ENCODE data around the gene CRYBA4. TPM values are rescaled to one million over a fixed set of nuclear protein-coding genes. Genes with fewer than 3 reads are reported as not detected.

The CRYBA4 gene
- total RNA-seq, 4 donors from 2014 or later = not detected

GRCh38 chr22:26579331-26579886, 42.4 kb upstream of the CRYBA4 start:
- Histone ChIP-seq H3K4me3 (peak overlapping the region in 1 of 4 donors; percentile 26), H3K4me1 (peaks cover 0 to 12% (median 3%) of the 10 kb centered on the region in 4 donors), H3K27me3 (no peaks in the 10 kb centered on the region), H3K27ac (peak overlapping the region in 3 of 4 donors; percentile 25 to 81 (median 42)), H3K36me3 (no peaks in the 10 kb centered on the region), H3K9me3 (no peaks in the 10 kb centered on the region)
- TF ChIP-seq CTCF (IDR thresholded peaks at IDR 0.05) = no peak
- no peak for TF ChIP-seq POLR2A (IDR thresholded peaks at IDR 0.05)
- peak in 2 of 3 donors; percentile 80 to 82 for DNase-seq

GRCh38 chr22:26580240-26580962, 41.4 kb upstream of the CRYBA4 start:
- Histone ChIP-seq H3K9me3 (no peaks in the 10 kb centered on the region), H3K27ac (peak overlapping the region in 2 of 4 donors; percentile 42 to 81), H3K27me3 (no peaks in the 10 kb centered on the region), H3K4me1 (peaks cover 0 to 12% (median 6%) of the 10 kb centered on the region in 4 donors), H3K36me3 (no peaks in the 10 kb centered on the region), H3K4me3 (peak overlapping the region in 1 of 4 donors; percentile 26)
- DNase-seq = no peak
- TF ChIP-seq CTCF (IDR thresholded peaks at IDR 0.05) (no peak), POLR2A (IDR thresholded peaks at IDR 0.05) (no peak)

GRCh38 chr22:26581026-26581425, 40.7 kb upstream of the CRYBA4 start:
- Histone ChIP-seq H3K9me3 (no peaks in the 10 kb centered on the region), H3K4me1 (peaks cover 0 to 12% (median 7%) of the 10 kb centered on the region in 4 donors), H3K27me3 (no peaks in the 10 kb centered on the region), H3K27ac (no peak overlapping the region), H3K4me3 (no peak overlapping the region), H3K36me3 (no peaks in the 10 kb centered on the region)
- TF ChIP-seq POLR2A (IDR thresholded peaks at IDR 0.05) = no peak
- no peak for TF ChIP-seq CTCF (IDR thresholded peaks at IDR 0.05)
- no peak for DNase-seq

- Histone ChIP-seq H3K4me3 (no peak overlapping the region), H3K27me3 (no peaks in the 10 kb centered on the region), H3K27ac (no peak overlapping the region), H3K36me3 (no peaks in the 10 kb centered on the region), H3K9me3 (no peaks in the 10 kb centered on the region), H3K4me1 (peaks cover 0 to 12% (median 9%) of the 10 kb centered on the region in 4 donors)
- no peak for DNase-seq
- TF ChIP-seq CTCF (IDR thresholded peaks at IDR 0.05) = no peak
- no peak for TF ChIP-seq POLR2A (IDR thresholded peaks at IDR 0.05)
These were observed 40.1 kb upstream of the CRYBA4 start for GRCh38 chr22:26581633-26582168.

- Histone ChIP-seq H3K27ac (no peak overlapping the region), H3K4me1 (peaks cover 0 to 20% (median 8%) of the 10 kb centered on the region in 4 donors), H3K36me3 (no peaks in the 10 kb centered on the region), H3K27me3 (no peaks in the 10 kb centered on the region), H3K4me3 (no peak overlapping the region), H3K9me3 (no peaks in the 10 kb centered on the region)
- TF ChIP-seq POLR2A (IDR thresholded peaks at IDR 0.05) (no peak), CTCF (IDR thresholded peaks at IDR 0.05) (no peak)
- no peak for DNase-seq
These were observed 37.8 kb upstream of the CRYBA4 start for GRCh38 chr22:26584010-26584409.

Data from Peyer's patch (tissue), 4 donors.